ENCODE data around the gene TFPT.
"Not testable (repeated sequence)": the region's sequence is repeated elsewhere in the genome, so short reads cannot be mapped to it uniquely, and the experiment has no call there.

Gene TFPT

DNA sequence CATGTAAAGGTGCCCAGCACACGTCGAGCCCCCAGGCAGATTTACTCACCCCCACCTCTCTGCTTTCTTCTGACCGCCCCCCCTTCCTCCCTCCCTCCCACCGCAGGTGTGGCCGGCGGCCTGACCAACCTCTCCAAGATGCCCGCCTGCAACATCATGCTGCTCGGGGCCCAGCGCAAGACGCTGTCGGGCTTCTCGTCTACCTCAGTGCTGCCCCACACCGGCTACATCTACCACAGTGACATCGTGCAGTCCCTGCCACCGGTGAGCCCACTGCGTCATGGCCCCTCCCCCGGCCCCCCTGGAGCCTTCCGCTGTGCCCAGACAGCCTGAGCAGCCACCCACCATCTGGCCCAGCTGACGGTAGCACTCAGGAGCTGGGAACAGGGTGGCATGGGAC lies 8.9 kb upstream of the TFPT start:
- in situ Hi-C loops (cut with MboI; ENCODE audit: low sequenced_read_pairs) = no loop called here

DNA sequence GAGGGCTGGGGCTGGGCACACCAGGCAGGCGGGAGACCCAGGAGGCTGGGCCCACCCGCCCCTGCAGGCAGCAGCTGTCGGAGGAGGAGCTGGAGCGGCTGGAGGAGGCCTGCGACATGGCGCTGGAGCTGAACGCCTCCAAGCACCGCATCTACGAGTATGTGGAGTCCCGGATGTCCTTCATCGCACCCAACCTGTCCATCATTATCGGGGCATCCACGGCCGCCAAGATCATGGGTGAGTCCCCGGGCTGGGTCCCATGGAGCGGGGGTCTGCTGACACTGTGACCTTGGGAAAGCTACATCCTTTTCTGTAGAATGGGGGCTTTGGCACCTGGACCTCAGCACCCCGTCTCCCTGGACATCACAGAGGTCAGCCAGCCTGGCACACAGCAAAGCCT lies 8.2 kb upstream of the TFPT start:
- in situ Hi-C loops (cut with MboI; ENCODE audit: low sequenced_read_pairs) = no loop called here

GRCh38 chr19:54121259-54121658 lies 5.8 kb upstream of the TFPT start:
- in situ Hi-C loops (cut with MboI; ENCODE audit: low sequenced_read_pairs) = no loop called here

- in situ Hi-C loops (cut with MboI; ENCODE audit: low sequenced_read_pairs) = no loop called here
Observed at GRCh38 chr19:54114340-54115108, 933 bp downstream of the TFPT start.

GRCh38 chr19:54109651-54110050 lies 5.8 kb downstream of the TFPT start:
- in situ Hi-C loops (cut with MboI; ENCODE audit: low sequenced_read_pairs) = no loop called here

DNA sequence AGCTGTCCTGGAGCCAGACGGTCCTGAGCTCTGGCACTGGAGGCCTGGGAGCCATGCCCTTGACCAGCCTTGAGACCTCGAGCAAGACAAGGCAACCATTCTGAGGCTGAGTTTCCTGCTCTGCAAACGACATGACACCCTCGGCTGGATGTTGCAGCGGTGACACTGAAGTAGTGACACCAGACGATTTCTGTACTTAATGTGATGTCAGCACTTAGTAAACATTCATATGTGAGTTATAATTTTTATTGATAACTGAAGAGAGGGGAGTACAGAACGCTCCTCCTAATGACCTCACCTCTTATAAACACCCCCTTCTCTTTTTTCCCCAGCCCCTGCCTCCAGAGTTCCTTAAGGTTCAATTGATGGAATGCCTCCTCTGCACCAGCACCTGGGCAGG lies 7.0 kb downstream of the TFPT start:
- in situ Hi-C loops (cut with MboI; ENCODE audit: low sequenced_read_pairs) = no loop called here

GRCh38 chr19:54107876-54108490 lies 7.5 kb downstream of the TFPT start:
- in situ Hi-C loops (cut with MboI; ENCODE audit: low sequenced_read_pairs) = no loop called here

- in situ Hi-C loops (cut with MboI; ENCODE audit: low sequenced_read_pairs) = no loop called here
Observed at GRCh38 chr19:54106716-54107115, 8.7 kb downstream of the TFPT start.

GRCh38 chr19:54105796-54106195 lies 9.7 kb downstream of the TFPT start:
- in situ Hi-C loops (cut with MboI; ENCODE audit: low sequenced_read_pairs) = no loop called here

DNA sequence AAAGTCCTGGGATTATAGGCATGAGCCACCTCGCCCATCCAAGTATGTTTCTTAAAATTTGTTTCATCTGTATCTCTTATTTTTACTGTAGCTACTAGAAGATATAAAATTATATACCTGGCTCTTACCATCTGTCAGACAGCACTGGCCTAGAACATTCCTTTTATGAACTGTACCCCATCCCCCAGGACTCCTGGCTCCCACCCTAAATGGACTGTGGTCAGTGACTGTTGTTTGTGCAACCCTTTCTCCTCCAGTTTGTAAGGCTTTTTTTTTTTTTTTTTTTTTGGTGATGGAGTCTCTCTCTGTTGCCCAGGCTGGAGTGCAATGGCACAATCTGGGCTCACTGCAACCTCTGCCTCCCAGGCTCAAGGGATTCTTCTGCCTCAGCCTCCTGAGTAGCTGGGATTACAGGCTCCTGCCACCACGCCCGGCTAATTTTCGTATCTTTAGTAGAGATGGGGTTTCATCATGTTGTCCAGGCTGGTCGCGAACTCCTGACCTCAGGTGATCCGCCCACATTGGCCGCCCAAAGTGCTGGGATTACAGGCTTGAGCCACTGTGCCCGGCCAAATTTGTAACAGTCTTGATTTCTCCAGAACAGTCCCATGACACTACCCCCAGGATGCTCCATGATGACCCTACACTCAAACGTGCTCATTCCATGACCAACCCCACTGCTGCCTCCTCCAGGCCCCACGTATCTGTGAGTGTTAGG lies 10.3 kb downstream of the TFPT start:
- in situ Hi-C loops (cut with MboI; ENCODE audit: low sequenced_read_pairs) = no loop called here

DNA sequence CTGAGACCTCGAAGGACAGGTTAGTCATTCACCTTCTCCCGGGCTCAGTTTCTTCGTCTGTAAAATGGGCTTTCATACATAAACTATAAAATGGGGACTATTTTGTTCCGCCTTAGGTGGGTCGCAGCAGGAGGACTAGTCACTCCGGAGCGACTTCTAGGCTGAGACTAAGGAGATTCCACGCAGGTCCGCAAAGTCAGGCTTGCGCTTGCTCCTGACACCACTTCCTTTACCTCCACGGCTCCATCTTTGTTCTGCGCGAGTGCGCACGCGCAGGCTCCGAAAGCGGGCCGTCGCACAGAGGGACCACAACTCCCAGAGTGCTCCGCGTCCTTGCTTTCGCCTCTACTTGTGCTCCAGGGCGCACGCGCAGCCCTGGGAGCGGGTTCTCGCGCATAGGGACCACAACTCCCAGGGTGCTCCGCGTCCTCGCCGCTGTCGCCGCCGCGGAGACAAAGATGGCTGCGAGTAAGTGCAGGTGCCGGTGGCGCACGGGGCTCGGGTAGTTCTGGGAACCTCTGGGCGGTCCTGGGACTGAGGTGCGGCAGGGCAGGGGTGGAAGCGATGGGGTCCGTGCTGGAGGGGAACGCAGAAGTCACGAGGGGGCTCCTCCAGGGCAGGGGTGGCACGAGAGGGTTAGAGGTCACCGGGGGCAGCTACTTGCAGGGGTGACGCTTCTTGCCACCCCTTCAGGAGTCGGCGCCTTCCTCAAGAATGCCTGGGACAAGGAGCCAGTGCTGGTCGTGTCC lies 12.9 kb downstream of the TFPT start, which contains the start of gene NDUFA3:
Gene NDUFA3 (plus strand): TSS at position 435 of the 749 bp plus-strand sequence. CDS start 24 bp downstream, at position 459.
- in situ Hi-C loops (cut with MboI; ENCODE audit: low sequenced_read_pairs) = no loop called here

- in situ Hi-C loops (cut with MboI; ENCODE audit: low sequenced_read_pairs) = no loop called here
Observed at GRCh38 chr19:54100561-54100960, 14.9 kb downstream of the TFPT start, which contains the start of gene OSCAR. Gene OSCAR (minus strand): TSS chr19:54100803. CDS start chr19:54100792, 11 bp downstream.

GRCh38 chr19:54099903-54100255 lies 15.6 kb downstream of the TFPT start:
- in situ Hi-C loops (cut with MboI; ENCODE audit: low sequenced_read_pairs) = not testable (repeated sequence)

- in situ Hi-C loops (cut with MboI; ENCODE audit: low sequenced_read_pairs) = no loop called here
Observed at GRCh38 chr19:54099190-54099902, 16.1 kb downstream of the TFPT start.

DNA sequence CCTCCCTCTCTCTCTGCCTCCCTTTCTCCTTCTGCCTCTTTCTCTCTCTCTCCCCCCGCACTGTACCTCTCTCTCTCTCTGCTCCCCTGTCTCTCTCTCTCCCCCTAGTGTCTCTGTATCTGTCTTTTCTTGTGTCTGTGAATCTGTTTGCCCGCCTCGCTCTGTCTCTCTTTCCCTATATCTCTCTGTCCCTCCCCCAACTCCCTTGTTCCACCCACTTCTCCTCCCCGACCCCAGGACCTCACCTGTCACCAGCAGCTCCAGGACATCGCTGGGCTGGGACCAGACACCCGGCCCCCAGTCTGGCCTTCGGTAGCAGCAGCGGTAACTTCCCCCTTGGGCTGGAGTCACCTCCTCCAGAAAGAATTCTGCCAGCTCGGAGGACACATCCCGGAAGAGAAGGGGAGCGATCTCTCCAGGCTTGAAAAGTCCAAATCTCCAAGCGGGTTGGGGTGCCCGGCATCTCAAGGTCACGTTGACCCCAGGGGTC lies 18.8 kb downstream of the TFPT start:
- in situ Hi-C loops (cut with MboI; ENCODE audit: low sequenced_read_pairs) = no loop called here

- in situ Hi-C loops (cut with MboI; ENCODE audit: low sequenced_read_pairs) = not testable (repeated sequence)
Observed at GRCh38 chr19:54095859-54096616, 19.4 kb downstream of the TFPT start.

- in situ Hi-C loops (cut with MboI; ENCODE audit: low sequenced_read_pairs) = no loop called here
Observed at GRCh38 chr19:54095136-54095858, 20.2 kb downstream of the TFPT start.

DNA sequence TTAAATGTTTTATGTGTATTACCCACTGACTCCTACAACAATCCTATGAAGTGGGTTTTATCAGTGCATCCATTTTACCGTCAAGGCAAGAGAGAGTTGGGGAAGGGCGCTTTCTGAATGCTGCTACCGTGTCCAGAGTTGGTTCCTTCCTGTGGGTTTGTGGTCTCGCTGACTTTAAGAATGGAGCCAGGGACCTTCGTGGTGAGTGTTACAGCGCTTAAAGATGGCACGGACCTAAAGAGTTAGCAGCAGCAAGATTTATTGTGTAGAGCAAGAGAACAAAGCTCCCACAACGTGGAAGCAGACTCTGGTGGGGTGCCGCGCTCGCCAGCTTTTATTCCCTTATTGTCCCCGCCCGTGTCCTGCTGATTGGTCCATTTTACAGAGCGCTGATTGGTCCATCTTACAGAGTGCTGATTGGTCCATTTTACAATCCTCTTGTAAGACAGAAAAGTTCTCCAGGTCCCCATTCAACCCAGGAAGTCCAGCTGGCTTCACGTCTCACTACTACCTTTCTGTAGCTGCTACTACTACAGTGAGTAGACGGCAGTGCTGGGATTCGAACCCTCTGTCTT lies 20.9 kb downstream of the TFPT start:
- in situ Hi-C loops (cut with MboI; ENCODE audit: low sequenced_read_pairs) = no loop called here

GRCh38 chr19:54084410-54084809 lies 31.0 kb downstream of the TFPT start:
- in situ Hi-C loops (cut with MboI; ENCODE audit: low sequenced_read_pairs) = no loop called here

Data from HL-60/S4 treated with retinoic acid at 250 ng/mL for 4 days and 3 days (cell line).